ENCODE data around the gene FAM240B.

DNA sequence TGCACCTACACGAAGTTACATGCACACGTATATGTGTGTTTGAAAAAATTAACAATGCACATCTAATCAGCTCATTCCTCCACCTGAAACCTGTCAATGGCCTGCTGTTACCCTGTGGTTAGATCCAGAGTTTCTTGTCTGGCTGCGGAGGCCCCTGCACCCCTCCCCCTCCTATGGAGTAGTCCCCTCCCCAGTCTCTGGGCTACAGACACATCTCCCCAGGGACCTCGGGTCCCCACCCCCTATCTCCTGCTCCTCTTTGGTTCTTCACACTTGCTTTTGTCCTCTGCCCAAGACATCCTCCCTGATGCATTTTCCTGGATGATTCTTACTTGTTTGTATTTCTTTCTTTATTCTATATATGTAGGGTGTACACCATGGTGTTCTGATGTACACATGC, 27.2 kb downstream of the FAM240B start:
- TF ChIP-seq CTCF (IDR thresholded peaks at IDR 0.05; ENCODE audit: control extremely low read depth in 1 of 3, insufficient read depth in 1 of 3, low read depth in 1 of 3, low read length in 3 of 3), result no peak
- no peak for TF ChIP-seq MAX (IDR thresholded peaks at IDR 0.05)
- TF ChIP-seq HDAC6 (IDR thresholded peaks at IDR 0.05; ENCODE audit: low read depth, low read length), result no peak
- TF ChIP-seq RNF2 (IDR thresholded peaks at IDR 0.05; ENCODE audit: borderline replicate concordance, low read depth, low read length, missing control alignments, poor library complexity, severe bottlenecking), result no peak
- no peak for TF ChIP-seq EGR1 (IDR thresholded peaks at IDR 0.05; ENCODE audit: borderline replicate concordance, low read depth, low read length)
- no peak for TF ChIP-seq TAF1 (IDR thresholded peaks at IDR 0.05; ENCODE audit: low read depth, low read length)

All from H1 (cell line).